Endothelial cell of umbilical vein (primary cell): ENCODE measurements around the gene BMPR1A.

Experiments
- CTCF ChIP-seq, 2 donors: IDR thresholded peaks; 1 replicate in 1 of 2; 2 replicates in 1 of 2; pipeline ENCODE4 v1.5.1; 2011; ENCODE audit warnings: low read length in 2 of 2, mild to moderate bottlenecking in 2 of 2, moderate library complexity in 2 of 2, control low read depth in 1 of 2, inconsistent platforms in 1 of 2, low read depth in 1 of 2; ENCODE audit not compliant: insufficient read depth in 1 of 2; ENCODE audit errors: extremely low read depth in 1 of 2
- EZH2 ChIP-seq: IDR thresholded peaks from 2 replicates; pipeline ENCODE4 v1.6.1; 2012; ENCODE audit warnings: borderline replicate concordance, low read depth, mild to moderate bottlenecking, moderate library complexity, low read length, inconsistent platforms; ENCODE audit not compliant: severe bottlenecking
- JUN ChIP-seq: IDR thresholded peaks from 2 replicates; pipeline ENCODE4 v1.6.1; 2011; ENCODE audit warnings: borderline replicate concordance, low read depth; ENCODE audit not compliant: insufficient read length, insufficient read depth
- MYC ChIP-seq: IDR thresholded peaks from one replicate; pipeline ENCODE4 v1.6.1; 2011; ENCODE audit warnings: mild to moderate bottlenecking, low read depth, low read length
- POLR2A ChIP-seq: IDR thresholded peaks from 2 replicates; pipeline ENCODE4 v1.6.1; 2012; ENCODE audit warnings: low read depth, mild to moderate bottlenecking, control low read depth, low read length
- POLR2AphosphoS5 ChIP-seq: IDR thresholded peaks from 2 replicates; pipeline ENCODE4 v1.6.1; 2012; ENCODE audit warnings: low read depth, mild to moderate bottlenecking, control low read depth, low read length, moderate library complexity; ENCODE audit not compliant: insufficient read depth
- TF ChIP-seq, protein P1 (sequence below): IDR thresholded peaks from 2 replicates; pipeline ENCODE4 v1.6.1; 2011; ENCODE audit not compliant: insufficient read depth, insufficient read length

DNA sequence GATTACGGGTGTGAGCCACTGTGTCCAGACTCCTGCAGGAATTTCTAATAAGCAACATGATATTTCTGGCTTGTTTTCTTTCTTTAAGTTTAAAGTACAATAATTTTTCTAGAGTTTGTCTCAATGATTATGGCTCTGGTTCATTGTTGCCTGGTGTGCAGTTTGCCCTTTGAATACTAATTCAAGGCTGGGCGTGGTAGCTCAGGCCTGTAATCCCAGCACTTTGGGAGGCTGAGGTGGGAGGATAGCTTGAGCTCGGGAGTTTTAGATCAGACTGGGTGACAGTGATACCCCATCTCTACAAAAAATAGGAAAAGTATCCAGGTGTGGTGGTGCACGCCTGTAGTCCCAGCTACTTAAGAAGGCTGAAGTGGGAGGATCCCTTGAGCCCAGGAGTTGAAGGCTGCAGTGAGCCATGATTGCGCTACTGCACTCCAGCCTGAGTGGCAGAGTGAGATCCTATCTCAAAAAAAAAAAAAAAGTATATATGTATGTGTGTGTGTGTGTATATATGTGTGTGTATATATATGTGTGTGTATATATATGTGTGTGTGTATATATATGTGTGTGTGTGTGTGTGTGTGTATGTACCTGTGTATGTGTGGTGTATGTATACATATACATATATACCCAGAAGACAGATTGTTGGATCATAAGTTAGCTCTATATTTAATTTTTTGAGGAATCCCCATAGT lies 220.1 kb downstream of the BMPR1A start:
- TF ChIP-seq CTCF (IDR thresholded peaks at IDR 0.05; ENCODE audit: extremely low read depth in 1 of 2, insufficient read depth in 1 of 2, low read depth in 1 of 2, low read length in 2 of 2): no peak
- TF ChIP-seq POLR2A: no peak
- TF ChIP-seq, protein P1, sequence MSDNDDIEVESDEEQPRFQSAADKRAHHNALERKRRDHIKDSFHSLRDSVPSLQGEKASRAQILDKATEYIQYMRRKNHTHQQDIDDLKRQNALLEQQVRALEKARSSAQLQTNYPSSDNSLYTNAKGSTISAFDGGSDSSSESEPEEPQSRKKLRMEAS: no peak
- TF ChIP-seq MYC: no peak
- no peak for TF ChIP-seq JUN
- no peak for TF ChIP-seq POLR2AphosphoS5
- no peak for TF ChIP-seq EZH2
